GM12891 (cell line): ENCODE results near the gene TUT4.

Experiments used
- DNase-seq: peaks from one replicate; pipeline ENCODE4 v3.0.0; 2011; ENCODE audit warnings: low spot score; ENCODE audit not compliant: insufficient read length
- FAIRE-seq: peaks from 2 replicates; lab custom pipeline; 2011; peaks lifted over from hg19 to GRCh38; lab: Jason Lieb, UNC
- PAX5 ChIP-seq: IDR thresholded peaks from 2 replicates; pipeline ENCODE4 v1.6.1; 2011; ENCODE audit warnings: low read length, moderate library complexity, mild to moderate bottlenecking; ENCODE audit not compliant: insufficient read depth, severe bottlenecking
- POLR2A ChIP-seq: IDR thresholded peaks from 2 replicates; pipeline ENCODE4 v1.6.1; 2011; ENCODE audit warnings: low read depth, low read length, control low read depth
- POLR2AphosphoS5 ChIP-seq: IDR thresholded peaks from 2 replicates; pipeline ENCODE4 v1.6.1; 2011; ENCODE audit warnings: low read depth, low read length, control low read depth
- POU2F2 ChIP-seq: IDR thresholded peaks from 2 replicates; pipeline ENCODE4 v1.6.1; 2011; ENCODE audit warnings: low read depth, mild to moderate bottlenecking, control low read depth, low read length, moderate library complexity
- SPI1 ChIP-seq: IDR thresholded peaks from 2 replicates; pipeline ENCODE4 v1.6.1; 2011; ENCODE audit warnings: low read depth, low read length, control low read depth
- TAF1 ChIP-seq: IDR thresholded peaks from 2 replicates; pipeline ENCODE4 v1.6.1; 2011; ENCODE audit warnings: low read depth, low read length, control low read depth

TUT4 gene

DNA sequence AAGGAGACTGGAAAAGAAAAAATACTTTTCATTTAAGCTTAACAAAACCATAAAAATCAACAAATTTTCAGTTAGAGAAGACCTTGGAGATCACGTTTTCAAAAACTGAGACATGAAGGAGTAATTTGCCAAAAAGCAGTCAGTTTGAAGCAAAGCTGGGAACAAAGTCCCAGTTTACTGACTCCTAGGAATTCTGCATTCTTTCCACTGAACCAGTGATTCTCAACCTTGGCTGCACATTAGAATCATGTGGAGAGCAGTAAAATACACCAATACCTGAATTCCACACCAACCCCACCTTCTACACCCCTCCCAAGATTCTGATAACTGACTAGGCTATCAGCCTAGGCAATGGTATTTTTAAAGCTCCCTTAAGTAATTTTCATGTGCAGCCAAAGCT is 75.0 kb downstream of the TUT4 start:
- no peak for FAIRE-seq
- TF ChIP-seq TAF1 (no peak), PAX5 (no peak), POLR2AphosphoS5 (no peak), SPI1 (no peak), POLR2A (no peak), POU2F2 (no peak)
- DNase-seq: no peak

DNA sequence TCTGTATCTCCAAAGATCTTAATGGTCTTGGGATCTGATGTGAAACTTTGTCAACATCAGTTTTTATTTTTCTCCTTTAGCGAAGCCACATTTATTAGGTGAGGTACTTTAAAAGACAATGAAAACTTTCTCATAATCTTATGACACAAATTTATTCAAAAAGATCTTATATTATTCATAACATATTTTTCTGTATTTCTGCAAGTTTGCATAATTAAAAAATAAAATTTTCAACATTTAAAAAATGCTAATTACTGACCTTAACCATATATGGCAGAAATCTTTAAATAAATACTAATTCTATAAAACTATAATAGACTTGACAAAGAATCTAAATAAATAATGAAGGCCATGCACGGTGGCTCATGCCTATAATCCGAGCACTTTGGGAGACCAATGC is 75.9 kb downstream of the TUT4 start:
- FAIRE-seq (no peak), DNase-seq (no peak)
- TF ChIP-seq POU2F2 (no peak), POLR2A (no peak), SPI1 (no peak), TAF1 (no peak), POLR2AphosphoS5 (no peak), PAX5 (no peak)

DNA sequence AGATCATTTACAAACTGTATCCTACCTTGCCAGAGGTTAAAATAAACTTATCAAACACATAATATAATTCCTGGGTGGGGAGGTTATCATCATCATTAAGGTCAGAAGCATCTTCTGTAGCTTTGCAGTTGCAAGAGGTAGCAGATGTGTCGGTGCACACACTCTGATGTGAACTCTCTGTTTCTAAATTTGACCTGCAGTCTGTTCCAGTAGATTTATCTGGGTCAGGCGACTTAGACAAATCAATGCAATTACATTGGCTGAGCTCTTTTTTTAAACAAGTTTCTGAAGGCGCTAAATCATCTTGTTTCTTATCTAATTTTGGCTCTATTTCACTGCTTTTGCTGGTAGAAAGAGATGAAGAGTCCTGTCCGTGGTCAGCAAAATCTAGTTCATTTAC is 78.1 kb downstream of the TUT4 start:
- FAIRE-seq (peak; percentile 52), DNase-seq (no peak)
- TF ChIP-seq POLR2AphosphoS5: no peak
- no peak for TF ChIP-seq POU2F2
- no peak for TF ChIP-seq POLR2A
- no peak for TF ChIP-seq PAX5
- TF ChIP-seq SPI1: no peak
- no peak for TF ChIP-seq TAF1

DNA sequence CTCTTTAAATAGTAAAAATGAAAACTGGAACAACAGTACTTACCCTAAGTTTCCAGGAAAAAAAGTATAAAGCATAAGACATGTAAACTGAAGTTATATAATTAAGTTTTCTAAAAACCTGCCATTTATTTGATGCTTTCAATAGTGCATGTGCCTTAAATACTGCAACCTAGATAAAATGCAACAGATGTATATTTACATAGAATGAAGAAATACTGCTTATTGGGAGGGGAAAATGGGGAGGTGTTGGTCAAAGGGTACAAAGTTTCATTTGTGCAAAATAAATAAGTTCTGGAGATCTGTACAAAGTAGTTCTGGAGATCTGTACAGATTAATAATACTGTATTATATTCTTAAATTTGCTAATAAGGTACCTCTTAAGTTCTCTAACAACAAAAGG is 79.9 kb downstream of the TUT4 start:
- no peak for TF ChIP-seq POLR2A
- no peak for TF ChIP-seq TAF1
- no peak for TF ChIP-seq POU2F2
- no peak for TF ChIP-seq PAX5
- no peak for TF ChIP-seq POLR2AphosphoS5
- no peak for TF ChIP-seq SPI1
- DNase-seq: no peak
- no peak for FAIRE-seq

DNA sequence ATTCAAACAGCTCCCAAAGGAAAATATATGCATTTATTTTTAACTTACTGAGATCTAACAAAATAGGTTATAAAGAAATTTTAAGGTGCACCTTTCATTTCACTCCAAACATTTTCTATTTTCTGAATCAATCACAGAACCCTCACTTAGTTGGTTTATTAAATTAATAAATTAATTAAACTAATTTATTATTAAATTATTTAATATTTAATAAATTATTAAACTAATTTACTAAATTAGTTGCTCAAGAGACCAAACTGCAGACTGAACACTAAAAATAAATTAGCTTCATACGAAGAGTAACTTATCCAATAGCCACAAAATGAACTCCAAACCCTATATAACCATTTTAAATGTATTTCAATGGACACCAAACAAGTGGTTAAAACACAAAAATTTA is 80.5 kb downstream of the TUT4 start:
- no peak for FAIRE-seq
- DNase-seq: no peak
- TF ChIP-seq TAF1: no peak

DNA sequence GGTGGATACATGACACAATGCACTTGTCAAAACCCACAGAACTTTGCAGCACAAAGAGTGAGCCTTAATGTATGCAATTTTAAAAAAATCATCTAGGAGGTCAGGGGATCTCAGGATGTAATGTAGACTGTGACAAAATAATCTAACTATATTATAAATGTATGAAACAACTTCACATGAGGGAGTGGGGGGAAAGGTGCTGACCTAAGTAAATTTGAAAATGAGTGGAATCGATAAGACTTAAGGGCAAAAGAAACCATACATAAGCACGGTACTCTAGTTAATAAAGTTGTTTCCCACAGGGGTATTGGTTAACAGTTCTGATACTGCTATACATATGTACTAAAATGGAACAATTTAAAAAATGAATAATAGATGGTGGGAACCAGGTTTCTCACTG is 83.8 kb downstream of the TUT4 start:
- no peak for FAIRE-seq
- no peak for TF ChIP-seq SPI1
- DNase-seq: no peak

DNA sequence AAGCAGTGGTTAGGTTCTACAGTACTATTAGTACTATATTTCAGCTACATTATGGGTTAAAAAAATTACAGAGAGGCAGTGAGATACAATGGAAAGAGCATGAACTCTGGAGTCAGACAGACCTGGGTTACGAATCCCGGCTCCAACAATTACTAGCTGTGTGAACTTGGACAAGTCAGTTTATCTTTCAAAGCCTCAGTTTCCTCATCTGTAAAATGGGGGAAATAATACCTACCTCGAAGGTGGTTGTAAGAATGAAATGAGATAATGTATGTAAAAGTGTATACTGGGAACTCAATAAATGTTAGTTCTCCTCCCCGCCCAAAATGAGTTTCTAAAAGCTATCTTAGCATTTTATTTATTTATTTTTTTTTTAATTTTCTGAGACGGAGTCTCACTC is 89.0 kb downstream of the TUT4 start:
- DNase-seq (no peak), FAIRE-seq (no peak)
- TF ChIP-seq PAX5 (no peak), POLR2A (no peak), POU2F2 (no peak), TAF1 (no peak), SPI1 (no peak), POLR2AphosphoS5 (no peak)

DNA sequence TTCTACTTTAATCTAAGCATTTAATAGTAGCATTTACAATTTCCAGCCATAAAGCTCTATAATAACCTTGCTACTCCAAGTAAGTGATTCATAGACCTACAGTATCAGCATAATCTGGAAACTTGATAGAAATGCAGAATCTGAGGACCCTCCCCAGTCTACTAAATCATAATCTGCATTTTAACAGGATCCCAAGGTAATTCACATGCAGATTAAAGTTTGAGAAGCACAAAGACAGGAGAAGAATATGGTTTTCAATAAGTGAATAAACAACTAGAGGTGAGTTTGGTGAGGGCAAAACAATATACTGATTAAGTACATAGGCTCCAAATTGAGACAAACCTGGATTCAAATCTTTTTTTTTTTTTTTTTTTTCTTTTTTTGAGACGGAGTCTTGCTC is 91.1 kb downstream of the TUT4 start:
- no peak for DNase-seq
- FAIRE-seq: no peak
- TF ChIP-seq PAX5 (no peak), TAF1 (no peak), POLR2A (no peak), POU2F2 (no peak), POLR2AphosphoS5 (no peak), SPI1 (no peak)

DNA sequence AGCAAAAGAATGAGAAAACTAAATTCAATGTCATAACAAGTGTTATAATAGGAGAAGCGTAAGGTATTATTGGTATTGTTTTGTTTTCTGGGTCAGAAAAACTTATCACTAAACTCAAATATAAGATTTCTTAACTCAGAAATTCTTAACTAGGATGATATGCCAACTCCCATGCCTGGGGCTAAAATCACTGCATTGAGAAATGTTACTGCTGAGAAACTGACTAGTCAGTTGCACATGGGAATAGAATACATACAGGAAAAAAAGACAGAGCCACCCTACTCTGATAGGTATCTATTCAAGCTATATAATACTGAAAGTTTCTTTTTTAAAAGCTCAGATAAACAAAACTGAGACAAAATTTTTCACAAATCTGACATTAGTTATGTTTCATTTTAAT is 92.2 kb downstream of the TUT4 start:
- DNase-seq: no peak
- FAIRE-seq: no peak
- TF ChIP-seq POLR2A (no peak), TAF1 (no peak), POLR2AphosphoS5 (no peak), POU2F2 (no peak), SPI1 (no peak), PAX5 (no peak)

DNA sequence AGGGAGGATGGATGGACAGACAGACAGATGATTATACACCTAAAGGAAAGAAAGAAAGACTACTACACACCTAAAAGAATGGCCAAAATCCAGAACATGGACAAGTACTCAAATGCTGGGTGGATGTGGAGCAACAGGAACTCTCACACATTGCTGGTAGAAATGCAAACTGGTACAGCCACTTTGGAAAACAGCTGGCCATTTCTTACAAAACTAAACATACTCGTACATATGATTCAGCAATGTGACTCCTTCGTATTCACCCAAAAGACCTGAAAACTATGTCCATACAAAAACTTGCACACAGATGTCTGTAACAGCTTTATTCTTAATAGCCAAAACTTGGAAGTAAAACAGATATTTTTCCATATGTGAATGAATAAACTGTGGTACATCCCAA is 97.2 kb downstream of the TUT4 start:
- FAIRE-seq: no peak
- DNase-seq: no peak

DNA sequence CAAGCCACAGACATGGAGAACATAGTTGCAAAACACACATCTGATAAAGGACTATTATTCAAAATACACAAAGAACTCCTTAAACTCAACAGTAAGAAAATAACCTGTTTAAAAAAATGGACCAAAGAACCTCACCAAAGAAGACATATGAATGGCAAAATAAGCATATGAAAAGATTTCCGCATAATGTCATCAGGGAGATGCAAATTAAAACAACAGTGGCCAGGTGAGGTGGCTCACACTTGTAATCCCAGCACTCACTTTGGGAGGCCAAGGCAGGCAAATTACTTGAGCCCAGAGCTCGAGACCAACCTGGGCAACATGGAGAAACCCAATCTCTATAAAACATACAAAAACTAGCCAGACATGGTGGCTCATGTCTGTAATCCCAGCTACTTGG is 98.1 kb downstream of the TUT4 start:
- FAIRE-seq (no peak), DNase-seq (no peak)
- TF ChIP-seq SPI1 (no peak), POLR2AphosphoS5 (no peak), POU2F2 (no peak), PAX5 (no peak), POLR2A (no peak), TAF1 (no peak)

More for the DNA sequence above, 97.2 kb downstream of the TUT4 start:
- no peak for TF ChIP-seq POLR2A
- TF ChIP-seq PAX5: no peak
- TF ChIP-seq POU2F2: no peak
- TF ChIP-seq TAF1: no peak
- no peak for TF ChIP-seq SPI1
- TF ChIP-seq POLR2AphosphoS5: no peak
